ENCODE measurements around the gene SEC31A.
A peak's percentile ranks its signal among the peaks of the same experiment; 100 is the strongest.

Gene SEC31A

GRCh38 chr4:82791179-82791578, 99.8 kb downstream of the SEC31A start:
- H3K4me3 ChIP-seq (ENCODE audit: low read depth, low read length): no peak overlapping the region
- DNase-seq (ENCODE audit: low read depth): no peak
- TF ChIP-seq, protein P1, sequence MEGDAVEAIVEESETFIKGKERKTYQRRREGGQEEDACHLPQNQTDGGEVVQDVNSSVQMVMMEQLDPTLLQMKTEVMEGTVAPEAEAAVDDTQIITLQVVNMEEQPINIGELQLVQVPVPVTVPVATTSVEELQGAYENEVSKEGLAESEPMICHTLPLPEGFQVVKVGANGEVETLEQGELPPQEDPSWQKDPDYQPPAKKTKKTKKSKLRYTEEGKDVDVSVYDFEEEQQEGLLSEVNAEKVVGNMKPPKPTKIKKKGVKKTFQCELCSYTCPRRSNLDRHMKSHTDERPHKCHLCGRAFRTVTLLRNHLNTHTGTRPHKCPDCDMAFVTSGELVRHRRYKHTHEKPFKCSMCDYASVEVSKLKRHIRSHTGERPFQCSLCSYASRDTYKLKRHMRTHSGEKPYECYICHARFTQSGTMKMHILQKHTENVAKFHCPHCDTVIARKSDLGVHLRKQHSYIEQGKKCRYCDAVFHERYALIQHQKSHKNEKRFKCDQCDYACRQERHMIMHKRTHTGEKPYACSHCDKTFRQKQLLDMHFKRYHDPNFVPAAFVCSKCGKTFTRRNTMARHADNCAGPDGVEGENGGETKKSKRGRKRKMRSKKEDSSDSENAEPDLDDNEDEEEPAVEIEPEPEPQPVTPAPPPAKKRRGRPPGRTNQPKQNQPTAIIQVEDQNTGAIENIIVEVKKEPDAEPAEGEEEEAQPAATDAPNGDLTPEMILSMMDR (IDR thresholded peaks at IDR 0.05; ENCODE audit: control insufficient read depth, extremely low read depth, insufficient read depth): no peak

- no peak for DNase-seq (ENCODE audit: low read depth)
- TF ChIP-seq, protein P1 (IDR thresholded peaks at IDR 0.05; ENCODE audit: control insufficient read depth, extremely low read depth, insufficient read depth): no peak
- no peak overlapping the region for H3K4me3 ChIP-seq (ENCODE audit: low read depth, low read length)
Observed at GRCh38 chr4:82790060-82790660, 100.8 kb downstream of the SEC31A start.

GRCh38 chr4:82789025-82789776, 101.8 kb downstream of the SEC31A start:
- no peak overlapping the region for H3K4me3 ChIP-seq (ENCODE audit: low read depth, low read length)
- DNase-seq (ENCODE audit: low read depth): no peak
- TF ChIP-seq, protein P1 (IDR thresholded peaks at IDR 0.05; ENCODE audit: control insufficient read depth, extremely low read depth, insufficient read depth): no peak

DNA sequence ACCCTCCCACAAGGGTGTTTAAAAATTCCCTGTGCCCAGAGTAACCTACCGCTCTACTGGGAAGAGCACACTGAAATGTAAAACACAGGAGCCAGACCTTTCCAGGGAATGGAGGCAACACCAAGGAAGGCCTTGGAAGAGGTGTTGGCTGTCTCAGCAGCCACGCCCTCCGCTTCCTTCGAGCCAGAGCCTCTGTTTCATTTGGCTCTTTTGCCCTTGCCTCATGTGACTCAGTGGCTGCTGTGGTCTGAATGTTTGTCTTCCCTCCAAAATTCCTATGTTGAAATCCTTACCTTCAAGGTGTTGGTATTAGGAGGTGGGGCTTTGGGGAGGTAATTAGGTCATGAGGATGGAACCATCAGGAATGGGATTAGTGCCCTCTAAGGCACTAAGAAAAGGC, 103.6 kb downstream of the SEC31A start:
- DNase-seq (ENCODE audit: low read depth): no peak
- no peak overlapping the region for H3K4me3 ChIP-seq (ENCODE audit: low read depth, low read length)
- TF ChIP-seq, protein P1 (IDR thresholded peaks at IDR 0.05; ENCODE audit: control insufficient read depth, extremely low read depth, insufficient read depth): no peak

GRCh38 chr4:82786828-82787227, 104.1 kb downstream of the SEC31A start:
- DNase-seq (ENCODE audit: low read depth): peak; percentile 33
- TF ChIP-seq, protein P1 (IDR thresholded peaks at IDR 0.05; ENCODE audit: control insufficient read depth, extremely low read depth, insufficient read depth): no peak
- H3K4me3 ChIP-seq (ENCODE audit: low read depth, low read length): no peak overlapping the region

DNA sequence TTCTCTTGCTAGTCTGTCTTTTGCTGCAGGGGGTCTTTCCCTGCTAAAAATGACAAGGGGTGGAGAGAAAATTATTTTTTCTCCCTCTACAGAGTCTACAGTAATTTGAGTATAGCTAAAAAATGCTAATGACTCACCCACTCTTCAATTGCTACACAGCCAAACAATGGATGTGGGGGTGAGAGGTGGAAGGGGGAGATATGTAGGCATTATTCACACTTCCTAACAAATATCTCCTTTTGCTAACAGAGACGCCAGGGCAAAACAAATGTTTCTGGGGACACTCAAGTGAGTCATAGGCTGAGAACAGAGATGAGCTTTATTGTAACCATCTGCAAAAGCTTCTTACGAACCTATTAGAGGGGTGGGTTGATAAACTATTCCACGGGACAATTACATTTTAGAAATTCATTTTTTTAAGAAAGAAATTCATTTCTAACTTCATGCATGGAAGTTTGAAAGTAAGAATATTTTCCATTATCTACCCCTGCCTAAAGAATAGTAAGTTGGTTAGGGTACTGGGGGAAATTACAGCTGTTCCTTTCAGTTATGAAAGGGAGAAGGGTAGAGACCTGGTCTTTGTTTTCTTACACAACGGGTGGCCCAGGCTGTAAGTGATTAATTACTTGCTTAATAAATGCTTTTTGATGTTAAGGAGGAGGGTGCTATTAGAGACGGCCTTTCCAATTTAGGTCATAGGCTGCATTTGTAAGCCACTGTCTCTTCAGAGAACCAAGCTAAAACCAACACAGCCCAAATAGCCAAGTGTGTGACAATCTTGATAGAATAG, 105.1 kb downstream of the SEC31A start:
- TF ChIP-seq, protein P1 (IDR thresholded peaks at IDR 0.05; ENCODE audit: control insufficient read depth, extremely low read depth, insufficient read depth): no peak
- H3K4me3 ChIP-seq (ENCODE audit: low read depth, low read length): no peak overlapping the region
- no peak for DNase-seq (ENCODE audit: low read depth)
